Measurements from ENCODE around the gene AKAP13. TPM values are rescaled to one million over a fixed set of nuclear protein-coding genes. Genes with fewer than 3 reads are reported as not detected.
"Not testable (repeated sequence)": the region's sequence is repeated elsewhere in the genome, so short reads cannot be mapped to it uniquely, and the experiment has no call there.

The AKAP13 gene
- total and polyA plus RNA-seq, 2 of the 13 experiments (the other 11 are each of a cell fraction or from before 2014, with no cell fraction given), result 6.7 to 27.1 TPM

DNA sequence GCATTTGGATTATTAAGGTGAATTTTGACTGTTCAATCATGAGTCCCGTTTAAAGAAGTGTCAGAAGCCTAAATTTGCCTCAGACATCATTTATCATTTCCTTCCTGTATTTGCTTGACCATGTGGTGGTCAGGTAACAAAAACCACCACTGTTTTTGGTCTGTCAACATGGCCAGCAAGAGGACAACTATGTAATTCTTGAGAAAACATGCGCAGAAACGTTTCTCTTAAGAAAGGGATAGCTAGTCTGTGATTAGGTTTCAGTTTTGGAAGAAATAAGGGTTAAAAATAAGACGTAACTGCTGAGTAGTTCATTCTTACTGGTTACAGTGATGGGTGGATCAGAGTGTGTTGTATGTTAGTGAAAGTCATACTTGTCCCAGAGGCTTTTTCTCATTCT is 204.5 kb downstream of the AKAP13 start (continued):
- TF ChIP-seq CCDC6 (CRISPR knock-in tag; IDR thresholded peaks at IDR 0.05) (no peak), ZNF468 (CRISPR knock-in tag; IDR thresholded peaks at IDR 0.05) (no peak), FOXP1 (IDR thresholded peaks at IDR 0.05) (no peak), FOXP1 (CRISPR knock-in tag; IDR thresholded peaks at IDR 0.05) (no peak), ZNF530 (CRISPR knock-in tag; IDR thresholded peaks at IDR 0.05; ENCODE audit: low read depth) (no peak), ZNF512B (CRISPR knock-in tag; IDR thresholded peaks at IDR 0.05; ENCODE audit: borderline replicate concordance) (no peak), FOXK1 (CRISPR knock-in tag; IDR thresholded peaks at IDR 0.05; ENCODE audit: borderline replicate concordance, low read depth) (no peak), SALL1 (CRISPR knock-in tag; IDR thresholded peaks at IDR 0.05) (no peak), ZNF589 (CRISPR knock-in tag; conservative IDR thresholded peaks at IDR 0.05) (no peak), ZNF451 (CRISPR knock-in tag; IDR thresholded peaks at IDR 0.05) (no peak)
- TF ChIP-seq, protein P1, sequence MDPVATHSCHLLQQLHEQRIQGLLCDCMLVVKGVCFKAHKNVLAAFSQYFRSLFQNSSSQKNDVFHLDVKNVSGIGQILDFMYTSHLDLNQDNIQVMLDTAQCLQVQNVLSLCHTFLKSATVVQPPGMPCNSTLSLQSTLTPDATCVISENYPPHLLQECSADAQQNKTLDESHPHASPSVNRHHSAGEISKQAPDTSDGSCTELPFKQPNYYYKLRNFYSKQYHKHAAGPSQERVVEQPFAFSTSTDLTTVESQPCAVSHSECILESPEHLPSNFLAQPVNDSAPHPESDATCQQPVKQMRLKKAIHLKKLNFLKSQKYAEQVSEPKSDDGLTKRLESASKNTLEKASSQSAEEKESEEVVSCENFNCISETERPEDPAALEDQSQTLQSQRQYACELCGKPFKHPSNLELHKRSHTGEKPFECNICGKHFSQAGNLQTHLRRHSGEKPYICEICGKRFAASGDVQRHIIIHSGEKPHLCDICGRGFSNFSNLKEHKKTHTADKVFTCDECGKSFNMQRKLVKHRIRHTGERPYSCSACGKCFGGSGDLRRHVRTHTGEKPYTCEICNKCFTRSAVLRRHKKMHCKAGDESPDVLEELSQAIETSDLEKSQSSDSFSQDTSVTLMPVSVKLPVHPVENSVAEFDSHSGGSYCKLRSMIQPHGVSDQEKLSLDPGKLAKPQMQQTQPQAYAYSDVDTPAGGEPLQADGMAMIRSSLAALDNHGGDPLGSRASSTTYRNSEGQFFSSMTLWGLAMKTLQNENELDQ (CRISPR knock-in tag; IDR thresholded peaks at IDR 0.05; ENCODE audit: borderline replicate concordance), result no peak

- H3K9ac ChIP-seq (ENCODE audit: insufficient read depth, low read depth, low read length); H3K4me3 ChIP-seq (replicated peaks in 1 of 3; ENCODE audit: insufficient read depth in 1 of 3, low read depth in 2 of 3, low read length in 3 of 3); H3K27ac ChIP-seq (ENCODE audit: extremely low read length, insufficient read depth, low read length); H3K79me2 ChIP-seq (ENCODE audit: insufficient read depth, low read length); ATAC-seq; intact Hi-C loops (cut with micrococcal nuclease; ENCODE audit: unreplicated experiment); CTCF ChIA-PET (ENCODE audit: low intra/inter-chr PET ratio, low total read pairs); in situ Hi-C loops (cut with HindIII; ENCODE audit: extremely low pct_ligation_motif_present, low pct_unique_long_range_greater_than_20kb); H3K27me3 ChIP-seq (ENCODE audit: control insufficient read depth in 1 of 2, insufficient read depth in 2 of 2, low read length in 2 of 2); BruUV-seq (replicated peaks); H4K20me1 ChIP-seq (ENCODE audit: insufficient read depth, low read length); FAIRE-seq; DNase-seq (ENCODE audit: low spot score); H2AFZ ChIP-seq (ENCODE audit: low read length); H3K9me3 ChIP-seq (ENCODE audit: low read length); H3K4me2 ChIP-seq (ENCODE audit: low read depth, low read length): not testable (repeated sequence)
- peaks cover 2 to 21% of the 10 kb centered on the region in 2 experiments; a peak in 4 of 5 replicates for H3K36me3 ChIP-seq (replicated peaks in 1 of 2; ENCODE audit: control insufficient read depth in 1 of 2, insufficient read depth in 2 of 2, low read length in 2 of 2)
- WGBS (ENCODE audit: low lambda C conversion rate), result 98% methylated on average over 5 of the region's 5 CpGs
- H3K4me1 ChIP-seq (ENCODE audit: insufficient read depth, low read length), result peaks cover 32% of the 10 kb centered on the region
- POLR2A ChIA-PET, result interaction anchor here (0.6 kb wide), 1 partner anchor 18 kb away, joined by 3 read pairs; no protein-coding TSS in a partner anchor
These were observed 205.8 kb downstream of the AKAP13 start for GRCh38 chr15:85586196-85586595.
